HCT116 (cell line): ENCODE measurements around the gene ATL1. TPM values are rescaled to one million over a fixed set of nuclear protein-coding genes. Genes with fewer than 3 reads are reported as not detected.
A peak's percentile ranks its signal among the peaks of the same experiment; 100 is the strongest.

Experiments used
- ATAC-seq: fragments of 200-7000 bp; cut with Tn5 transposase; 2 replicates; pipeline ENCODE4 v1.9.1; 2020; ENCODE audit warnings: mild to moderate bottlenecking, moderate library complexity
- BruUV-seq: library from RNA; stranded (reverse); fragments of 400-500 nt; replicated peaks from 2 replicates; lab custom pipeline; 2021; lab: Mats Ljungman, UMichigan
- CTCF ChIA-PET: fragments of 300-600 bp; sonication (Branson Sonifier 250); formaldehyde crosslinking; loops from one replicate; lab custom pipeline; 2021; ENCODE audit warnings: antibody characterized with exemption; lab: Charles Lee
- POLR2A ChIA-PET: fragments of 300-600, 350-600 bp; sonication (Branson Sonifier 250); formaldehyde crosslinking; loops from one replicate; lab custom pipeline; 2021; ENCODE audit warnings: antibody characterized with exemption; lab: Charles Lee
- RAD21 ChIA-PET, 2 experiments: fragments of 300-600 bp; sonication (Branson Sonifier 250); formaldehyde crosslinking; loops; one replicate each; lab custom pipeline; 2023; ENCODE audit warnings: low total read pairs in 2 of 2; ENCODE audit not compliant: uncharacterized antibody in 2 of 2, unreplicated experiment in 2 of 2, low non-redundant PET in 1 of 2; lab: Charles Lee
- DNase-seq: peaks from one replicate; pipeline ENCODE4 v3.0.0-alpha.2; 2010; ENCODE audit warnings: low read depth, low spot score
- H2AFZ ChIP-seq: fragments of 200-600 bp; shearing (Covaris generic), sonication (generic); 2 replicates; pipeline ENCODE4 v1.6.1; 2017; ENCODE audit warnings: low read depth, mixed run types, mixed read lengths, antibody characterized with exemption, low read length; ENCODE audit not compliant: poor library complexity, severe bottlenecking
- H3K27ac ChIP-seq: 2 replicates; pipeline ENCODE4 v1.5.1; 2012; ENCODE audit warnings: low read depth, low read length
- H3K27me3 ChIP-seq: fragments of 200-600 bp; sonication (generic); 2 replicates; pipeline ENCODE4 v1.6.1; 2016; ENCODE audit warnings: mixed run types, low read length, mixed read lengths; ENCODE audit not compliant: insufficient read depth
- H3K36me3 ChIP-seq, 2 experiments: fragments of 200-500 bp in 1 of 2; fragments of 200-600 bp in 1 of 2; sonication (Bioruptor generic) in 1 of 2; sonication (generic) in 1 of 2; 2 replicates each; pipeline versions ENCODE4 v1.5.1 to v1.6.1; 2014 to 2016; ENCODE audit warnings: low read length in 2 of 2, inconsistent platforms in 1 of 2, mixed read lengths in 1 of 2, mixed run types in 1 of 2; ENCODE audit not compliant: insufficient read depth in 2 of 2, control insufficient read depth in 1 of 2
- H3K4me1 ChIP-seq, 2 experiments: fragments of 200-600 bp in 1 of 2; sonication (generic) in 1 of 2; 2 replicates each; pipeline versions ENCODE4 v1.5.1 to v1.6.1; 2012 to 2017; ENCODE audit warnings: low read length in 2 of 2, inconsistent platforms in 1 of 2, mild to moderate bottlenecking in 1 of 2, mixed read lengths in 1 of 2, mixed run types in 1 of 2, moderate library complexity in 1 of 2; ENCODE audit not compliant: insufficient read depth in 2 of 2, control insufficient read depth in 1 of 2
- H3K4me2 ChIP-seq: fragments of 200-600 bp; sonication (generic); 2 replicates; pipeline ENCODE4 v1.6.1; 2017; ENCODE audit warnings: mixed run types, low read length, mixed read lengths
- H3K4me3 ChIP-seq, 2 experiments: fragments of 200-600 bp in 1 of 2; sonication (generic) in 1 of 2; replicated peaks in 1 of 2; 2 replicates each; pipeline ENCODE4 v1.5.1; 2011 to 2016; ENCODE audit warnings: low read length in 2 of 2, control low read depth in 1 of 2, low read depth in 1 of 2, mild to moderate bottlenecking in 1 of 2, mixed read lengths in 1 of 2, mixed run types in 1 of 2
- H3K79me2 ChIP-seq: fragments of 200-600 bp; sonication (generic); 2 replicates; pipeline ENCODE4 v1.6.1; 2017; ENCODE audit warnings: mild to moderate bottlenecking, mixed run types, low read length, moderate library complexity, mixed read lengths; ENCODE audit not compliant: insufficient read depth
- H3K9ac ChIP-seq: fragments of 200-600 bp; sonication (generic); 2 replicates; pipeline ENCODE4 v1.6.1; 2016; ENCODE audit warnings: low read length, mixed read lengths
- H3K9me2 ChIP-seq: fragments of 200-600 bp; sonication (generic), shearing (Covaris generic); 2 replicates; pipeline ENCODE4 v1.6.1; 2017; ENCODE audit warnings: mixed run types, mild to moderate bottlenecking, moderate library complexity; ENCODE audit not compliant: insufficient read depth
- H3K9me3 ChIP-seq, 2 experiments: fragments of 200-500 bp in 1 of 2; fragments of 200-600 bp in 1 of 2; sonication (Bioruptor generic) in 1 of 2; sonication (generic) in 1 of 2; 2 replicates each; pipeline ENCODE4 v1.6.1; 2014 to 2017; ENCODE audit warnings: low read length in 2 of 2, mixed read lengths in 2 of 2, inconsistent platforms in 1 of 2, low read depth in 1 of 2, mild to moderate bottlenecking in 1 of 2, mixed run types in 1 of 2, moderate library complexity in 1 of 2; ENCODE audit not compliant: control insufficient read depth in 1 of 2, insufficient read depth in 1 of 2
- H4K20me1 ChIP-seq: fragments of 200-600 bp; sonication (generic), shearing (Covaris generic); 2 replicates; pipeline ENCODE4 v1.6.1; 2017; ENCODE audit warnings: mixed run types, mild to moderate bottlenecking, moderate library complexity; ENCODE audit not compliant: insufficient read depth
- CBX3 ChIP-seq: IDR thresholded peaks from 2 replicates; pipeline ENCODE4 v1.6.1; 2012; ENCODE audit warnings: low read depth
- CTCF ChIP-seq, 3 experiments: fragments of 200-600 bp in 1 of 3; sonication (generic) in 1 of 3; IDR thresholded peaks in 2 of 3; conservative IDR thresholded peaks in 1 of 3; 2 replicates each; pipeline ENCODE4 v1.5.1; 2012 to 2017; ENCODE audit warnings: low read depth in 2 of 3, low read length in 2 of 3, antibody characterized with exemption in 1 of 3, borderline replicate concordance in 1 of 3, control low read depth in 1 of 3, mild to moderate bottlenecking in 1 of 3, mixed read lengths in 1 of 3, mixed run types in 1 of 3, moderate library complexity in 1 of 3; ENCODE audit not compliant: insufficient read depth in 1 of 3
- EZH2 ChIP-seq: fragments of 200-600 bp; sonication (generic); IDR thresholded peaks from 2 replicates; pipeline ENCODE4 v1.6.1; 2017; ENCODE audit warnings: antibody characterized with exemption, mixed run types
- FOSL1 ChIP-seq: IDR thresholded peaks from 2 replicates; pipeline ENCODE4 v1.6.1; 2012; ENCODE audit warnings: low read depth
- JUND ChIP-seq: IDR thresholded peaks from 2 replicates; pipeline ENCODE4 v1.6.1; 2012
- POLR2A ChIP-seq: IDR thresholded peaks from 2 replicates; pipeline ENCODE4 v1.7.0; 2011; ENCODE audit warnings: borderline replicate concordance; ENCODE audit not compliant: insufficient read depth, insufficient read length; ENCODE audit errors: extremely low read depth
- SP1 ChIP-seq: IDR thresholded peaks from 2 replicates; pipeline ENCODE4 v1.6.1; 2012; ENCODE audit warnings: low read depth
- TCF7L2 ChIP-seq: IDR thresholded peaks from 2 replicates; pipeline ENCODE4 v1.7.0; 2011; ENCODE audit warnings: borderline replicate concordance, inconsistent platforms; ENCODE audit not compliant: insufficient read depth, insufficient read length; ENCODE audit errors: extremely low read depth
- ZNF274 ChIP-seq: fragments of 200-500 bp; sonication (Bioruptor generic); IDR thresholded peaks from 2 replicates; pipeline ENCODE4 v1.6.1; 2014; ENCODE audit warnings: mild to moderate bottlenecking, low read depth, low read length, inconsistent platforms
- intact Hi-C: fragments of 100-400 bp; cut with micrococcal nuclease; formaldehyde crosslinking; loops from 2 replicates; pipeline ENCODE4 v1.10.0; 2022
- total RNA-seq: library from RNA; stranded (reverse); gene quantifications from one replicate; pipeline ENCODE4 v1.2.1, GENCODE V29; 2021; ENCODE audit not compliant: unreplicated experiment

The ATL1 gene
- total RNA-seq, 1 experiment from 2014 or later = 1.4 TPM

DNA sequence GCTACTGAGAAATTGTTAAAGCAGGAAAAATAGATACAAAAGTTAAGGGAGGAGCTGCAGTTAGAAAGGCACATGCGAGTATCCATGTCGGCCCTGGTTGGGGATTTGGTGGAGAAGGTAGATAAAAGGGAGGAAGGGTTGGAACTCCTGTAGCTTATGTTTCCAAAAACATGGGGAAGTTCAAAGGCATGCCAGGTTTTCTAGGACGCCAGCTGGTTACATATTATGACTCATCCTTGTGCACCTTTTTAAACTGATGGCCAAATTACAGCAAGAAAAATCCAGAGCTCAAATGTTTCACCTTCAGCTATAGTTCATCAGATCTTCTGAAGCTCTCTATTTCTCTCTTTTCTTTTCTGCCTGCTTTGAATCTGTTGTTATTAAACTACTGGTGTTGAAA lies 14.3 kb upstream of the ATL1 start:
- POLR2A ChIA-PET = no interaction called here
- ATAC-seq (no peak), DNase-seq (no peak)

GRCh38 chr14:50550294-50550693 lies 9.7 kb upstream of the ATL1 start:
- no peak overlapping the region for H2AFZ ChIP-seq
- POLR2A ChIA-PET = no interaction called here
- no peaks in the 10 kb centered on the region for H3K9me2 ChIP-seq
- H3K27ac ChIP-seq = no peak overlapping the region
- H3K4me3 ChIP-seq = no peak overlapping the region
- TF ChIP-seq POLR2A (no peak), FOSL1 (no peak), CTCF (IDR thresholded peaks at IDR 0.05 in 2 of 3, conservative IDR thresholded peaks at IDR 0.05 in 1 of 3; ENCODE audit: borderline replicate concordance in 1 of 3, insufficient read depth in 1 of 3, low read depth in 2 of 3, low read length in 2 of 3) (no peak), JUND (no peak), ZNF274 (no peak), EZH2 (no peak)
- peaks cover 9% of the 10 kb centered on the region in 2 experiments for H3K4me1 ChIP-seq
- no peaks in the 10 kb centered on the region for H3K27me3 ChIP-seq
- H3K9ac ChIP-seq = no peak overlapping the region
- H4K20me1 ChIP-seq = no peaks in the 10 kb centered on the region
- no TSS peak for BruUV-seq
- no peaks in the 10 kb centered on the region for H3K9me3 ChIP-seq
- H3K4me2 ChIP-seq = no peak overlapping the region
- ATAC-seq (no peak), DNase-seq (no peak)
- no peaks in the 10 kb centered on the region for H3K36me3 ChIP-seq
- RAD21 ChIA-PET = no interaction called here
- H3K79me2 ChIP-seq = no peaks in the 10 kb centered on the region
- CTCF ChIA-PET = no interaction called here
- intact Hi-C loops = no loop called here

More for the DNA sequence above, 14.3 kb upstream of the ATL1 start:
- intact Hi-C loops = no loop called here
- no peaks in the 10 kb centered on the region for H3K36me3 ChIP-seq
- H3K79me2 ChIP-seq = no peaks in the 10 kb centered on the region
- RAD21 ChIA-PET = no interaction called here
- H3K4me3 ChIP-seq = no peak overlapping the region
- no peak overlapping the region for H2AFZ ChIP-seq
- TF ChIP-seq ZNF274 = no peak
- 0 out of 2 replicates have a peak, but pooled peaks have one; percentile 28 for TF ChIP-seq CBX3
- TF ChIP-seq SP1 = 0 out of 2 replicates have a peak, but pooled peaks have one; percentile 11
- peak; percentile 85 for TF ChIP-seq TCF7L2
- TF ChIP-seq FOSL1 = peak; percentile 60
- TF ChIP-seq JUND = peak; percentile 67
- peak overlapping the region; percentile 37; the same call in 1 of the 2 replicates for H3K4me2 ChIP-seq
- H3K9me2 ChIP-seq = no peaks in the 10 kb centered on the region
- H3K27ac ChIP-seq = no peak overlapping the region
- peaks cover 10 to 13% of the 10 kb centered on the region in 2 experiments for H3K4me1 ChIP-seq
- no peaks in the 10 kb centered on the region for H4K20me1 ChIP-seq
- CTCF ChIA-PET = interaction anchor here (0.7 to 2.0 kb wide), 3 partner anchors 169 to 315 kb away, joined by 3 to 9 read pairs (median 4); no protein-coding TSS in a partner anchor
- no peaks in the 10 kb centered on the region for H3K27me3 ChIP-seq
- no peaks in the 10 kb centered on the region for H3K9me3 ChIP-seq
- H3K9ac ChIP-seq = no peak overlapping the region
- no TSS peak for BruUV-seq
